GM21786 (cell line): ENCODE measurements around the gene UBE2N.
A peak's percentile ranks its signal among the peaks of the same experiment; 100 is the strongest.
"Not testable (repeated sequence)": the region's sequence is repeated elsewhere in the genome, so short reads cannot be mapped to it uniquely, and the experiment has no call there.

ENCODE experiments used
- ATAC-seq: cut with Tn5 transposase; IDR thresholded peaks from one replicate; pipeline ENCODE4 v1.9.1; 2021; ENCODE audit not compliant: unreplicated experiment

UBE2N gene

DNA sequence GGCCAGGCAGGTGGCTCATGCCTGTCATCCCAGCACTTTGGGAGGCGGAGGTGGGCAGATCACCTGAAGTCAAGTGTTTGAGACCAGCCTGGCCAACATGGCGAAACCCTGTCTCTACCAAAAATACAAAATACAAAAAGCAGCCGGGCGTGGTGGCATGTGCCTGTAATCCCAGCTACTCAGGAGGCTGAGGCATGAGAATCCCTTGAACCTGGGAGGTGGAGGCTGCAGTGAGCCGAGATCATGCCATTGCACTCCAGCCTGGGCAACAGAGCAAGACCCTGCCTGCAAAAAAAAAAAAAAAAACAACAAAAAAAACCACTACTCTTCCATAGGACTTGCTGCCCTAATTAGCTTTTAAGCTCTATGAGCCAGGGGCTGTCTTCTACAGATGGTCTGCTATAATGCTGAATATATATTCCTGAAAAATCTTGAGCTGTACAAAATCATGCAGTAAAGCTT, 59.7 kb downstream of the UBE2N start:
- ATAC-seq: not testable (repeated sequence)

DNA sequence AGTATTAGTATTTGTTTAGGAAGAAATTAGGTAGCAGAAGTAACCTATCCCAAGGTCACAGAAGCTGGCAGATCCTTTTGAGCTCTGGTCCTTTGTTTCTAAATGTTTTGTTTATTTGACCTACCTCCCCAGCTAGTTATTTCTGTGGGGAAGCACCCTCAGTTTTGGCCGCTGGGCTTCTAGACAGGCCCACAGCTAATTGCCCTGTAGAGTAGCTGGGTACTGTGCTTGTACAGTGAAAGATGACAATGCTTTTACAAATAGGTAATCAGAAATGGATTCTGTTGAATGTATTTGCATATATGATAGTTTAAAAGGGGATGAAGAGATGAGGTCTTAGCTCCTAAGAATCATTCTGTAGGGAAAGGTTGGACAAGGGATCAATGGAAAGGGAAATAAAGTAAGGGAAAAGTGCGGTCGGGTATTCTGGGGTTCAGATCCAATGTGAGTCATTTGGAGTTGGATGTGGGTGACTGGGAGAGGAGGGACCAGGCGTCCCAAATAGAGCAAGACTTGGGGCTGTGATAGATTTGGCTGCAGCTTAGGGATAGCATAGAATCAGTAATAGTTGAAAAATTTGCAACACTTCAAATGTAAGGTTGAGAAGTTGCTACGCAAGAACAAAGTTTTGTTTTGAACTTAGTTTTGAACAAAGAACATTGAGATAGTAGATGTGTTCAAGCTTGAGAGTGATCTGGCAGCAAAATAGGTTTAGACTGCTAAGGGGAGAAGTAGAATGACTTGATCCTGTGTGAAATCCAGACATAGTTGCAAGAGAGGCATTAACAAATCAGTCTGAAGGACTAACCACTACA, 60.4 kb downstream of the UBE2N start:
- no peak for ATAC-seq

DNA sequence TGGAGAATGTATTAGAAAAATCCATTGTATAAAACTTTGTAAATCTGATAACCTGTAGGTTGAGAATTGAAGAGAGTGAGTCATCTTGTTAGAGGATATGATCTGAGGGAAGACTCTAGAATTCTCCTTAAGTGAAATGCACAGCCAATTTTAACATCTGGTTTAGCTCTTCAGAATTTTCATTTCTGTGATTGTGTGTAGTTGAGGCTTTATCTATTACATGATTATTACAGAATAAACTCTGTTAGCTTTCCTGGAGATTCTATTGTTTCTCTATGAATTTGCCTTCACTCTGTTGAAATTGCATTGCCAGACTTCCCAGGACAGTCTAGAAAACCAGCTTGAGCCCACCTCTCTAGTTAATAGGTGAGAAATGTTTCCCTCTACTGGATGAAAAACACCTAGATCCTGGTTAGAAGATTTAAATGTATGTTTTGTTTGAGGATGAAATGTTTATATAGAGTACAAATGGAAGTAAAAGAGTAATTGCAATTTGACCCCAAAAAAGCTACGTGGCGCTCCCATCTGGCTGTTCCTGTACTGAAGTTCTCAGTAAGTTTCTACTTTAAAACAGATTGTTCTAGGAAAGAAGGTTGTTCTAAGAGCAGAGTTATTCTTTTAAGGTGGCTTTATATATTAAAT, 61.1 kb downstream of the UBE2N start:
- ATAC-seq: no peak

DNA sequence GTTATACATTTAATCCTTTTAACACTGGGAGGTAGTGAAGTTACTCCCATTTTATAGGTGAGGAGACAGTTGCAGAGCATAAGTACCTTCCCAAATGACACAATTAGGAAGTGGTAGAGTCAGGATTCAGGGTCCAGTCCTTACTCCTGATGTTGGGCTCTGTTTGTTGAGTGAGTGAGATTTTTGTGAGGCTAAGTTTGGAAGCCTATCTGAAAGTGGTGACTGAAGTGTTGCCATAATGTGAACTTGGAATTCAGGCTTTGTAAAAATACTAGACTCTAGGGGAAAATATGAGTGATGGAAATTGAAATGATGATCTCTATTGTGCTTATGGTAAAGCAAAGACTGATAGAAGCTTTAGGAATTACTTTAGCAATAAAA, 61.8 kb downstream of the UBE2N start:
- no peak for ATAC-seq

DNA sequence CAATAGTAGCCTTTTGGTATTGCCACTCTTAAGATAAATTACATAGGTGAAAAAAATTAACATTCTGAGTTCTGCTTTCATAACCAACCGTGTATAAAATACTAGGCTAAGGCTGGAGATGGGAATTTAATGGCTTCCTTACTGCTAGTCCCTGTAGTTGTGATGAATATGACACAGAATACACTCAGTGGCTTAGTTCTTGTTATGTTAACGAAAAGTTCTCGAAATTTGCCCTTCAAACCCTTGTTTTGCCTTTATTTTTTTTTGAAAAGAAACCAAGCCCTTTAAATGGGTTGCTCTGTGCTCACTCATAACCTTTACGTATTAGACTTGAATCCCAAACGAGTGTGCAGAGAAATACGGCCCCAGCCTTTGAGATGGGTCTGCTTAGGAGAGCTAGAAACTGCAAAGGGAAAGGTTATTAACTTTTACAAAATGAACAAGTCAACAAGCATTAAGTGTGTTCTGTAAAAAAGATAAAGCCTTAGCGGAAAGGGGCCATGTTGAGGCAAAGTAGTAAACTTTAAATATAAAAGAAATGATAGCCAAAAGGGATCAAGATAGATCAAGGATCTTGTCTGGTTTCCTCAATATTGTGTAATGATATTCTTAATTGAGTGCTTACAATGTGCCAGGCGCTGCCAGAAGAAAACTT, 62.3 kb downstream of the UBE2N start:
- no peak for ATAC-seq

DNA sequence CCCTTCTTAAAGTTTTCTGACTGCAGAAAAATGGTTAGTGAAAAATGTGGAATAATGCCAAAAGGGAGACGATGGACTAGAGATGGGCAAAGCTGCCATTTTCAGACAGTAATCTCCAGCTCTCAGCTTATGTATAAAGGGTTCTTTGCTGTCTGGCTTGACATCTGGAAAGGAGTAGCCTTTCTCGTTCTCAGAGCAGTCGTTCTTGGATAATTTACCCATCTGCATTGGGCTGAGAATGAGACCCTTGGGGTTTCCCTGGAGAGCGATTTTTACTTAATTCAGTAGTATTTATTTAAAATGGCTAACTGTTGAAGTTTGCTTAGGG, 62.8 kb downstream of the UBE2N start:
- no peak for ATAC-seq

DNA sequence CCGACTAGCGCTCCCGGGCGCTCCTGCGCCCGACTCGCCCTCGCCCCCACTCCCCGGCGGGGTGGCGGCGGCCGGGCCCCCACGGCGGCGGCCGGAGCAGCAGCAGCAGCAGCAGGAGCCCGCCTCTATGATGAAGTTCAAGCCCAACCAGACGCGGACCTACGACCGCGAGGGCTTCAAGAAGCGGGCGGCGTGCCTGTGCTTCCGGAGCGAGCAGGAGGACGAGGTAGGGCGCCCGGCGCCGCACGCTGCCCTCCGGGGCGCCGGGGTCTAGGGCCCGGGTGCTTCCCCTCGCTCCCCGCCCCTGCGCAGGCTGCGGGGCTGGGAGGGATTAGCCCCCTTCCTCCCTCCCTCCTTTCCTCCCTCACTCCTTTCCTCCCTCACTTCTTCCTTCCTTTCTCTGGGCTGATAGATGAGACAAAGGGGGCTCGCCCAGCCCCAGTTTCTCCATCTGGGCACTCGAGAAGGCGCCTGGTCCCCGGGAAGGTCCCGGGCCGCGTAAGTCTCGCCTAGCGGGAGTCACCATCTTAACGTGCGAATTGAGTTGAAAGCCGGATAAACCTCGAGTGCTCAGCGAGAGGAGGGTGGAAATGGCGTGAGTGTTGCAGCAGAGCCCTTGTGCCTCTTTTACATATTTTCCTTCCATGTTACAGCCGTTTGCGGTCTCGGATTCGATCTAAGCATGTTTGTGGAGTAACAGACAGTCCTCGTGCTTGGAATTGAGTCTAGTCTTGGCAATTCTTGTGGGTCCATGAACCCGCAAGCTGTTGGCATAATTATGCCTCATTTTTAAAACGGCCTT, 63.4 kb downstream of the UBE2N start:
- ATAC-seq: peak; percentile 28

DNA sequence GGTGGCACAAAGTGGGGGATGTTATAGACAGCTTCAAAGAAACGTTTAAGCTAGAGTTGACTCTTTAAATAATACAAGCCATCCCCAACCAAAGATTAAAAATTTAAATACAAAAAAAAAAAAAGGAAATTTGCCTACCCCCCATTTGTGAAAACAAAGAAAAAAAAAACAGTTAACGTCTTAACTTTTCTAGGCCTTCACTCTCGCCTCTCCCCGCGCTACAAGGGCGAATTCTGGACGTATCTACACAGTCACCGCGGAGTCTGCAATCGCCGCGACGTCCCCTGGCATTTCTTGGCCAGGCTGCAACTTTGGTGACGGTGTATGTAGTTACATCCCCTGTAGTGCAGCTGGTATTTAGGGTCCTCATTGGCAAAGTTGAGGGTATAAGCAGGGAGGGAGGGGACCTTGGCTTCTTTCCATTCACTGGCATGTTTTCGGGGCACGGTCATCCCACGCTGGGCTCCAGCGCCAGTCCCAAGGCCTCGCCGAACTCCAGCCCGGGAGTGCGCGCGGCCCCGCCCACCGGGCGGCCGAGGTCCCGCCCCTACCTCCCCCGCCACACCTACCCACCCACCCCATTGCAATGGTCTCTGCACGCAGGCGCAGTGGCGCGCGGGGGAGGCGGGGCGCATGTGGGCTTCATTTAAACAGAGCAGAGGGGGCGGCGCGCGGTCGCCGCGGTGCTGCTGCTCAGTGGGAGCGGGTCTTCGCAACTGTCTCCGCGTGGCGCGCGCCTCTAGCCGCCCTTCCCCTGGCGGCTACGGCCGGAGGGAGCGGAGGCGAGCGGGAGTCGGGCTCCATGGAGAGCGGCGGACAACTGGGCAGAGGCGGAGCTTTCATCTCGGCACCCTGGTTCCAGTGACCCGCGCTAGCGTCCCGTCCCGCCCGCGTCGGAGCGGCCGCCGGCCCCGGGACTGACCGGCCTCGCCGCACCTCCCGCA, 64.2 kb downstream of the UBE2N start, which contains the start of gene NUDT4:
TSS of gene NUDT4 (plus strand) at position 674 of the 944 bp plus-strand sequence. CDS start 398 bp downstream, outside the sequence.
- ATAC-seq: peak; percentile 65

DNA sequence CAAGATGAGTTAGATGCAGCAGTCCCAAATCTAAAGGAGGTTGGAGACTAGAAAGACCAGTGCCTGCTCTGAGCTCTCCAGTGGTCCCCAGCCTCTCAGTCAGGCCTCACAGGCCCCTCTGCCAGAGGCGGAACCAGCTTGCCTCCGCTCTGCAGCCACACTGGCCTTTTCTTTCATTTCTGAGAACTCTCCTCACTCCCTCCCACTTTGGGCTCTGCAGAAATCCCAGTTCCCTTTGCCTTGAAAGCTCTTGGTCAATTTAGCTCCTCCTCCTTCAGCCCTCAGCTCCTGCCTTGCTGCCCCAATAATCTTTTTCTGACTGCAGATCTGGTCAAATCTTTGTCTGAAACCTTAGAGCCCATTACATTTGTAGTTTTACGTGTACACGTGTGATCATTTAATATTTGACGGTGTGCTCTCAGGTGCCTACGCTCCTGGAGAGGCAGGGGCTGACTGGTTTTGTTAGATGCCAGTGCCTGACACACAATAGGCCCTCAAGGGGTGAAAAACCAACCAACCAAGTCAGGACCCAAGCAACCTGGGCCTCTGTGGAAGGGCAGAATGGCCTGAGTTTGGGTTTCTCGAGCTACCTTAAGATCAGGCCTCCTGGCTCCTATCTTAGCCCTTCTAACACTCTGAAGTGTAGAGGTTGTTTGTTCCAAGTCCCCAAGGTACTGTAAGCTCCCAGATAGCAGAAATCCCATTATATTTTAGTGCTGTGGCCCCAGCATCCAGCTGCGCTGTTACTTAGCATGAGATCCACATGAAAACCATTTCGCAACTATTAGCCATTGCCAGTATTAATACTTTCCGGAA, 65.1 kb downstream of the UBE2N start:
- ATAC-seq: no peak

DNA sequence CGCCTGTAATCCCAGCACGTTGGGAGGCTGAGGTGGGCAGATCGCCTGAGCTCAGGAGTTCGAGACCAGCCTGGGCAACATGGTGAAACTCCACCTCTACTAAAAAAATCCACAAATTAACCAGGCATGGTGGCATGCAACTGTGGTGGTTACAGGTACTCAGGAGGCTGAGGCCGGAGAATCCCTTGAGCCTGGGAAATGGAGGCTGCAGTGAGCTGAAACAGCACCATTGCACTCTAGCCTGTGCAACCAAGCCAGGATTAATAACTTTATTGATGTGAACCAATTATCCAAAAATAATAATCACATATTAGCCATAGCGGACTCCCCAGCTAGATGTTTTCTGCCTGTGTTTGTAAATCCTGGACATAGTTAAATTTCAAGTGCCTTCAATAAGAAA, 65.8 kb downstream of the UBE2N start:
- no peak for ATAC-seq

DNA sequence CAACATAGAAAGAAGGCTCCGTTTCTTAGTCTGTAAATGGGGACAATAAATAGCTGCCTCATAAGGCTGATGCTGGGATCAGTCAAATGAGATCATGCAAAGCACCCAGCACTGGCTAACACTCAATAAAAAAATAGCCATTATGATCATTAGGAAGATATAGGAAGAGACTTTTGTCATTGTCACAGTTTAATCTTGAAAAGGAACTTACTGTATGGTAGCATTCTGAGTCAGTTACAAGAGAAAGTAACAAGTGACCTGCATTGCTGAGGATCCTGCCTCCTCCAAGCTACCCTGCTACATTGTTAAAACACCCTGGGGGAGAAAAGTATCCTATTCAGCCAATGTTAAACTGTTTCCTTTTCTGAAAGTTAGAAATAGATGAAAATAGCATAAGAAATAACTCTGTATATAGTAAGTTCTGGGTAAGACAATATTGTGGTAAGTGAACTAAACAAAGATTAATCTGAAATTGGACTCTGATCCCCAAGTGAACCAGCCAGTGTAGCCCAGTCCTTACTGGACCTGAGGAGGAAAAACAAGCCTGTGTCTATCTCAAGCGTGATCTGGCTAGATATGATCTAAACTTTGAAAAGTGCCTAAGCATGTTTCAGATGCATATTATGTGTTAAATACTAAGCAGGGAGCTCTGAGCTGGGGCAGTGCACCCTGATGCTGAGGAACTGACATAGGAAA, 67.6 kb downstream of the UBE2N start:
- no peak for ATAC-seq

DNA sequence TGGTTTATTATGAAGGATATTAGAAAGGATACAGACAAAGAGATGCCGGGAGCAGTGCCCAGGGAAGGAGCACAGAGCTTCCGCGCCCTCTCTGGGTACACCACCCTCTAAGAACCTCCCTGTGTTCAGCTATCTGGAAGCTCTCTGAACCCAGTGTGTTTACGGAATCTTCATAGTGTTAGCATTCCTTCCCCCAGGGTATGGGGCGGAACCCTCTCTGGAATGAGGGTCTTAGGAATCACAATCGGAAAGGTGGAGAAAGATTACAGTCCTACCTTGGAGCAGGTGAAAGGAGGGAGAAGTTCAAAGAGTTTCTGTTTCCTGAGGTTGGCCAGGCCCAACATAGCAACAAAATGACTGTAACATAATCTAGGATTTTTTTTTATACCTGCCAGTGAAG, 70.8 kb downstream of the UBE2N start:
- no peak for ATAC-seq

DNA sequence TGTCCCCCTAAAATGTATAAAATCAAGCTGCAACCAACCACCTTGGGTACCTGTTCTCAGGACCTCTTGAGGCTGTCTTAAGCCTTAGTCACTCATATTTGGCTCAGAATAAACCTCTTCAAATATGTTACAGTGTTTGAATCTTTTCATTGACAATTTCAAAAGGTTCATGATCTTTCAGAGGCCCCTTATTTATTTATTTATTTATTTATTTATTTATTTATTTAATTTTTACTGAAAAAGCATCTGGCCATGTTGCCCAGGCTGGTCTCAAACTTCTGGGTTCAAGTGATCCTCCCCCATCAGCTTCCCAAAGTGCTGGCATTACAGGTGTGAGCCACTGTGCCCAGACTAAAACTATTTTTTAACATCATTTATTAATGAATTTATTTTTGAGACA, 72.2 kb downstream of the UBE2N start:
- no peak for ATAC-seq

DNA sequence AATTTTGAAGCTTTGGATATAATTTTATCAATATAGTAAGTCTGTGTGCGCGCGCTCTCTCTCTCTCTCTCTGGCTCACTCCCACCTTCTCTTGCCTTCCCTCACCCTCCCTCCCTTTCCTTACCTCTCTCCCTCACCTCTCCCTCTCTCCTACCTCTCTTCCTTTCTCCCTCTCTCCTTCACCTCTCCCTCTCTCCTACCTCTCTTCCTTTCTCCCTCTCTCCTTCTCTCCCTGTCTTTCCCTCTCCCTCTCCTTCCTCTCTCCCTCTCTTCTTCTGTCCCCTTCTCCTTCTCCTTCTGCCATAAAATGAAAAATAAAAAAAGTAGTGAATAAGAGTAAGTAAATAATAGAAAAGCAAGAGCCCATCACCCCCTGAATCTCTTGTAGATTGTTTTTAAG, 73.0 kb downstream of the UBE2N start:
- ATAC-seq: no peak

DNA sequence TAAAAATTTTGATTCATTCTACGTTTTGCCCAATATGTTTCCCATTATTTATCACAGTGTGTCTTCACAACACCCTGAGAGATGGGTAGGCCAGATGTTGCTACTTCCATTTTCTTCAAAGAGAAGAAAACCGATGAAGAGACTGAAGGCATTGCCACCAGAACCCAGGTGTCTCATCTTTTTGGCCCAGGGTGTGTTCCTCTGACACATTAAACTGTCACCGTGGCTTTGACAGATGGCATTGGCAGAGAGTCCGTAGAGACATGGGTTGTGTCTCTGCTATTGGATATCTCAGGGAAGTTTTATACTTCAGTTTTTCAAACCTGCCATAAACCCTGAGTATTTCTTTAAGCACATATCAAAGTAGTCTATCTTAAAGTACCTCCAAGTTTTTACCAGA, 75.3 kb downstream of the UBE2N start:
- ATAC-seq: no peak

DNA sequence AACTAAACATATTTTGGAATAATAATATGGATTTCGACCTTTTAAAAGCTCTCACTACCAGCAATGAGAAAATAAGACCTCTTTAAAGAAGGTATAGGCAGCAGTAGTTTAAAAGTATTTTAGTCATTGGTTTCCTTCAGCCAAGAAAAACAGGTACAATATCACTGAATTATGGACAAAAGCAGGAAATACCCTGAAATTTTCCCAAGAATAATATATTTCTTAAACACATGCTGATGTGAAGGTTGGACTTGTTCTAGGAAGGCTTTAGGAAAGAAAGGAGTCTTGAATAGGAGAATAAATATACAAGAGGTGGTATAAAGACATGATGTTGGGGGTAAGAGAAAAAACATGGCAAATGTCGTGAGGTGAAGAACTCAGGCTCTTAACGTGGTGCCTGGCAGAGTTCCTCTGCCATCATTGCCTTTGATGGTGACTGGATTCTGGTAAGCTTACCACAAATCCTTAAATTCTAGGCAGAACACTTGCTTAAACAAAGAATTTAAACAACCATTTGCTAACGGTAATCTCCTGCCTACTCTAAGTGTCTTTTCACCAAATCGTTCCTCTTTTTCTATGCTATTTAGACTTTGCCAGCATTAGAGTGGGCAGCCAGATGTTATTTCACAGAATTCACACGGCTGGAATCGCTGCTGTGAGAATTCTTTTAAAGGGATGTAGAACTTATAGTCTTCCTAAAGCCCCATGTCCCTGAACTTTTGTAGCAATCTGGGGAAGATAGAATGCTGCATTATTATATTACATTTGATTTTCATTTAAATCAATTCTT, 75.9 kb downstream of the UBE2N start:
- ATAC-seq: no peak

DNA sequence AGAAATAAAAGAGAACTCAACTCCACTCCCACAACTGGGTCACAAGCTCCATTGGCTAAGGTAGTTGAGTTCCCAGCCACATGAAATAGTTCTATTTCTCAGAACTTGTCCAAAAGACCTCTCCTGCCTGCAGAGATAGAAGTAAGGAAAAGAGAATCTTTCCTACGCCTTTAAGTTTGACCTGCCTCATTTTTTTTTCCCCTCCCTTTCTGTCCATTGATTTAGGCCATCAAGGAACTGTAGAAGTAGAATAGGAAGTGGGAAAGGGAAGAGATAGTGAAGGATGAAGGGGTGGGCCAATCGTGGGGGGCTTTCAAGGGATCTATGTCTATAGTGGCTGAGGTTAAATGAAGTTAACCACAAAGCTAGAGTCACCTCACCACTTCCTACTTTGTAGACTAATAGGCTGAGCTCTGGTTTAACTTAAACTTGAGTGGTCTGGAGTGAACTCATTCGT, 77.9 kb downstream of the UBE2N start:
- peak; percentile 69 for ATAC-seq
